HG03460 (cell line): Measurements from ENCODE around the gene PAPLN.
"Not testable (repeated sequence)": the region's sequence is repeated elsewhere in the genome, so short reads cannot be mapped to it uniquely, and the experiment has no call there.

Experiments used
- ATAC-seq: cut with Tn5 transposase; IDR thresholded peaks from one replicate; pipeline ENCODE4 v1.9.1; 2021; ENCODE audit not compliant: unreplicated experiment

The PAPLN gene

GRCh38 chr14:73237219-73237785 is at the start of gene PAPLN:
Gene PAPLN (plus strand): TSS chr14:73237506. CDS start chr14:73239779, 2,273 bp downstream.
- ATAC-seq, result no peak

- ATAC-seq, result no peak
Measured at GRCh38 chr14:73188501-73188911, 48.8 kb upstream of the PAPLN start.

- ATAC-seq, result no peak
Measured at GRCh38 chr14:73189651-73190050, 47.7 kb upstream of the PAPLN start.

- no peak for ATAC-seq
Measured at GRCh38 chr14:73191441-73191840, 45.9 kb upstream of the PAPLN start.

- ATAC-seq, result not testable (repeated sequence)
Measured at GRCh38 chr14:73194306-73194705, 43.0 kb upstream of the PAPLN start.

GRCh38 chr14:73198253-73198652 is 39.1 kb upstream of the PAPLN start:
- ATAC-seq, result no peak

GRCh38 chr14:73203527-73203926 is 33.8 kb upstream of the PAPLN start:
- ATAC-seq, result no peak

- no peak for ATAC-seq
Measured at GRCh38 chr14:73207615-73208014, 29.7 kb upstream of the PAPLN start.

GRCh38 chr14:73208390-73208789 is 28.9 kb upstream of the PAPLN start:
- ATAC-seq, result no peak

GRCh38 chr14:73208846-73209245 is 28.5 kb upstream of the PAPLN start:
- no peak for ATAC-seq

- no peak for ATAC-seq
Measured at GRCh38 chr14:73209953-73210352, 27.4 kb upstream of the PAPLN start.

- ATAC-seq, result no peak
Measured at GRCh38 chr14:73211251-73212040, 25.9 kb upstream of the PAPLN start.

GRCh38 chr14:73216030-73216429 is 21.3 kb upstream of the PAPLN start:
- no peak for ATAC-seq

- ATAC-seq, result no peak
Measured at GRCh38 chr14:73217411-73217810, 19.9 kb upstream of the PAPLN start.

- ATAC-seq, result no peak
Measured at GRCh38 chr14:73220061-73220460, 17.2 kb upstream of the PAPLN start.

GRCh38 chr14:73220634-73221033 is 16.7 kb upstream of the PAPLN start:
- no peak for ATAC-seq

- no peak for ATAC-seq
Measured at GRCh38 chr14:73221945-73222344, 15.4 kb upstream of the PAPLN start.

- ATAC-seq, result peak; percentile 60
Measured at GRCh38 chr14:73223049-73223448, 14.3 kb upstream of the PAPLN start.

- no peak for ATAC-seq
Measured at GRCh38 chr14:73225496-73225895, 11.8 kb upstream of the PAPLN start.

- no peak for ATAC-seq
Measured at GRCh38 chr14:73227812-73228781, 9.2 kb upstream of the PAPLN start.

GRCh38 chr14:73230051-73230450 is 7.3 kb upstream of the PAPLN start:
- ATAC-seq, result no peak
